ENCODE data around the gene WNT5B.

DNA sequence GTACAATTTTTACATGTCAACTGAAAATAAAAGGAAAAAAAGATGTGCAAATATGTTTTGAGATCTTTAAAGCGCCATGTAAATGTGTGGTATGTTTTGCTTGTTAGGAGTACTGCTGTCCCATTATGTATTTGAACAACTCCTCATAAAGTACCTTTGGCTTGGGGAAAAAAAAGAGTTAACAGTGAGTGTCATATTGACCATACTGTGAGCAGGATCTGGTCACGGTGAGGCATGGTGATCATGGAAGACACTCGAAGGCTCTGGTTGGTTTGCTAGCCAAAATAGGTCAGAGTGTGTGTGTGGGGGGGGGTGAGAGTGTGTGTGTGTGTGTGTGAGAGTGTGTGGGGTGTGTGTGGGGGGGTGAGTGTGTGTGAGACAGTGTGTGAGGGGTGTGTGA, 24.6 kb upstream of the WNT5B start:
- TF ChIP-seq, protein P1, sequence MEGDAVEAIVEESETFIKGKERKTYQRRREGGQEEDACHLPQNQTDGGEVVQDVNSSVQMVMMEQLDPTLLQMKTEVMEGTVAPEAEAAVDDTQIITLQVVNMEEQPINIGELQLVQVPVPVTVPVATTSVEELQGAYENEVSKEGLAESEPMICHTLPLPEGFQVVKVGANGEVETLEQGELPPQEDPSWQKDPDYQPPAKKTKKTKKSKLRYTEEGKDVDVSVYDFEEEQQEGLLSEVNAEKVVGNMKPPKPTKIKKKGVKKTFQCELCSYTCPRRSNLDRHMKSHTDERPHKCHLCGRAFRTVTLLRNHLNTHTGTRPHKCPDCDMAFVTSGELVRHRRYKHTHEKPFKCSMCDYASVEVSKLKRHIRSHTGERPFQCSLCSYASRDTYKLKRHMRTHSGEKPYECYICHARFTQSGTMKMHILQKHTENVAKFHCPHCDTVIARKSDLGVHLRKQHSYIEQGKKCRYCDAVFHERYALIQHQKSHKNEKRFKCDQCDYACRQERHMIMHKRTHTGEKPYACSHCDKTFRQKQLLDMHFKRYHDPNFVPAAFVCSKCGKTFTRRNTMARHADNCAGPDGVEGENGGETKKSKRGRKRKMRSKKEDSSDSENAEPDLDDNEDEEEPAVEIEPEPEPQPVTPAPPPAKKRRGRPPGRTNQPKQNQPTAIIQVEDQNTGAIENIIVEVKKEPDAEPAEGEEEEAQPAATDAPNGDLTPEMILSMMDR (IDR thresholded peaks at IDR 0.05) = no peak
- TF ChIP-seq, protein P2, sequence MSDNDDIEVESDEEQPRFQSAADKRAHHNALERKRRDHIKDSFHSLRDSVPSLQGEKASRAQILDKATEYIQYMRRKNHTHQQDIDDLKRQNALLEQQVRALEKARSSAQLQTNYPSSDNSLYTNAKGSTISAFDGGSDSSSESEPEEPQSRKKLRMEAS (IDR thresholded peaks at IDR 0.05; ENCODE audit: low read depth) = no peak
- no peak for TF ChIP-seq POLR2AphosphoS5 (IDR thresholded peaks at IDR 0.05; ENCODE audit: low read depth, low read length)
- TF ChIP-seq TAF1 (IDR thresholded peaks at IDR 0.05; ENCODE audit: borderline replicate concordance, low read depth, low read length) = no peak
- no peak for TF ChIP-seq TCF12 (IDR thresholded peaks at IDR 0.05)
- TF ChIP-seq FOXM1 (IDR thresholded peaks at IDR 0.05; ENCODE audit: low read depth) = no peak
- TF ChIP-seq MEF2A (IDR thresholded peaks at IDR 0.05; ENCODE audit: borderline replicate concordance, low read depth) = no peak

Measured in SK-N-SH (cell line).